SK-N-MC (cell line): ENCODE data around the gene SMYD3.

Source experiments
- DNase-seq: peaks from one replicate; pipeline ENCODE4 v3.0.0-alpha.2; 2011; ENCODE audit warnings: low read depth, low spot score
- H3K27ac ChIP-seq: fragments of 200-600 bp; sonication (generic); 2 replicates; pipeline ENCODE4 v1.5.1; 2016; ENCODE audit warnings: mixed run types
- H3K36me3 ChIP-seq: fragments of 200-600 bp; sonication (generic); 2 replicates; pipeline ENCODE4 v1.6.1; 2017; ENCODE audit warnings: antibody characterized with exemption, low read length, mixed read lengths; ENCODE audit not compliant: insufficient read depth
- H3K4me3 ChIP-seq: fragments of 200-600 bp; sonication (generic); 2 replicates; pipeline ENCODE4 v1.5.1; 2016
- H3K9ac ChIP-seq: fragments of 200-600 bp; sonication (generic); 2 replicates; pipeline ENCODE4 v1.8.0; 2017; ENCODE audit warnings: mixed run types, mixed read lengths; ENCODE audit not compliant: insufficient read length
- H3K9me3 ChIP-seq: fragments of 200-600 bp; sonication (generic); 2 replicates; pipeline ENCODE4 v1.6.1; 2017; ENCODE audit warnings: low read depth, mild to moderate bottlenecking, antibody characterized with exemption, low read length, moderate library complexity, mixed read lengths
- EZH2 ChIP-seq: fragments of 200-600 bp; sonication (generic); IDR thresholded peaks from one replicate; pipeline ENCODE4 v1.6.1; 2017; ENCODE audit warnings: antibody characterized with exemption
- FOXP2 ChIP-seq: optimal IDR thresholded peaks from 2 replicates; pipeline ENCODE3; 2011; ENCODE audit warnings: mild to moderate bottlenecking, moderate library complexity; ENCODE audit not compliant: insufficient read depth; ENCODE audit errors: extremely low read length, control extremely low read depth
- POLR2AphosphoS5 ChIP-seq: IDR thresholded peaks from 2 replicates; pipeline ENCODE4 v1.6.1; 2012; ENCODE audit warnings: mild to moderate bottlenecking, low read depth, low read length, borderline replicate concordance

SMYD3 gene

GRCh38 chr1:245871915-245872314 is 635.2 kb downstream of the SMYD3 start:
- no peak overlapping the region for H3K4me3 ChIP-seq
- no peak for DNase-seq
- no peak overlapping the region for H3K27ac ChIP-seq
- no peak overlapping the region for H3K9ac ChIP-seq
- no peak for TF ChIP-seq EZH2
- no peak for TF ChIP-seq FOXP2
- no peak for TF ChIP-seq POLR2AphosphoS5
- H3K36me3 ChIP-seq = no peaks in the 10 kb centered on the region
- H3K9me3 ChIP-seq = no peaks in the 10 kb centered on the region

GRCh38 chr1:245871191-245871590 is 635.9 kb downstream of the SMYD3 start:
- TF ChIP-seq POLR2AphosphoS5 (no peak), EZH2 (no peak), FOXP2 (no peak)
- Histone ChIP-seq H3K9ac (no peak overlapping the region), H3K27ac (no peak overlapping the region), H3K9me3 (no peaks in the 10 kb centered on the region), H3K4me3 (no peak overlapping the region), H3K36me3 (no peaks in the 10 kb centered on the region)
- no peak for DNase-seq

GRCh38 chr1:245870698-245871097 is 636.4 kb downstream of the SMYD3 start:
- no peak for TF ChIP-seq EZH2
- no peak for TF ChIP-seq POLR2AphosphoS5
- TF ChIP-seq FOXP2 = no peak
- H3K4me3 ChIP-seq = no peak overlapping the region
- H3K9ac ChIP-seq = no peak overlapping the region
- no peaks in the 10 kb centered on the region for H3K36me3 ChIP-seq
- no peak overlapping the region for H3K27ac ChIP-seq
- DNase-seq = no peak
- H3K9me3 ChIP-seq = no peaks in the 10 kb centered on the region

DNA sequence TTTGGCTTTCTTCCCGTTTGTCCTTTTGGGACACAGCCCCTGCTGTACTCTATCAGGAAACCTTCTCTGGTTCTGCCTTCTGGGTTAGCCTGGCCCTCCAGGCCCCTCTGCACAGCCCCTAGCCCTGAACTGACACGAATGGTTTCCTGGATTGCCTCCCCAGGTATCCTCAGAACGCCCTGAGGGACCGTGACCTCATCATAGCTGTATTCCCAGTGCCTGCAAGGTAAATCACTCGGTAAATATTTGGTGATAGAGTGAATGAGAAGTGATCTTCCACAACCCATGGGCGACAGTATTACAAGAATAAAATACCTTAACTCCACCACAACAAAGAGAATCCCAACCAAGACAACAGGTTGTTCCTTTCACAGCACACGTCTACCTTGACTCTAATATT is 637.2 kb downstream of the SMYD3 start:
- Histone ChIP-seq H3K36me3 (no peaks in the 10 kb centered on the region), H3K27ac (no peak overlapping the region), H3K9ac (no peak overlapping the region), H3K9me3 (no peaks in the 10 kb centered on the region), H3K4me3 (no peak overlapping the region)
- no peak for DNase-seq
- TF ChIP-seq FOXP2 (no peak), POLR2AphosphoS5 (no peak)

- Histone ChIP-seq H3K4me3 (no peak overlapping the region), H3K27ac (no peak overlapping the region), H3K36me3 (no peaks in the 10 kb centered on the region), H3K9ac (no peak overlapping the region), H3K9me3 (no peaks in the 10 kb centered on the region)
- DNase-seq = no peak
- TF ChIP-seq FOXP2 (no peak), POLR2AphosphoS5 (no peak), EZH2 (no peak)
Observed at GRCh38 chr1:245867738-245868137, 639.3 kb downstream of the SMYD3 start.

DNA sequence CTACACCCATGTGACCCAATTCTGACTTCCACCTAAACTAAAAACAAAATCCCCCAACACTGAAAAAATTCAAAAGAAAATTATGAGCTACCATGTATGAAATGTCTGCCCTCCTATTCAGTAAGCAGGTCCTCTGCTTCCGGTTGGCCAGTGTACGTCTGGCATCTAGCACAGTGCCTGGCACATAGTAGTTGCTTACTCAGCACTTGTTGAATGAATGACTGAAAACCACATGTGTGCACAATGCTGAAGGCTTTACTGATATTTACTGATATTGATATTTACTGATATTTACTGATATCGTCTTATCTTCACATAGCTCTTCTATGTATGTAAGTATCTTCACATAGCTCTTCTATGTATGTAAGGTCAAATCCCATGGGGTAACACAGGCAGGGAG is 642.2 kb downstream of the SMYD3 start:
- TF ChIP-seq FOXP2 (no peak), POLR2AphosphoS5 (no peak), EZH2 (no peak)
- H3K27ac ChIP-seq = no peak overlapping the region
- no peak for DNase-seq

GRCh38 chr1:245863566-245864184 is 643.4 kb downstream of the SMYD3 start:
- H3K27ac ChIP-seq = no peak overlapping the region
- no peaks in the 10 kb centered on the region for H3K36me3 ChIP-seq
- TF ChIP-seq POLR2AphosphoS5 (no peak), EZH2 (no peak), FOXP2 (no peak)
- no peaks in the 10 kb centered on the region for H3K9me3 ChIP-seq
- no peak for DNase-seq
- no peak overlapping the region for H3K4me3 ChIP-seq
- H3K9ac ChIP-seq = no peak overlapping the region

More for the DNA sequence above, 642.2 kb downstream of the SMYD3 start:
- Histone ChIP-seq H3K36me3 (no peaks in the 10 kb centered on the region), H3K9me3 (no peaks in the 10 kb centered on the region), H3K4me3 (no peak overlapping the region), H3K9ac (no peak overlapping the region)

DNA sequence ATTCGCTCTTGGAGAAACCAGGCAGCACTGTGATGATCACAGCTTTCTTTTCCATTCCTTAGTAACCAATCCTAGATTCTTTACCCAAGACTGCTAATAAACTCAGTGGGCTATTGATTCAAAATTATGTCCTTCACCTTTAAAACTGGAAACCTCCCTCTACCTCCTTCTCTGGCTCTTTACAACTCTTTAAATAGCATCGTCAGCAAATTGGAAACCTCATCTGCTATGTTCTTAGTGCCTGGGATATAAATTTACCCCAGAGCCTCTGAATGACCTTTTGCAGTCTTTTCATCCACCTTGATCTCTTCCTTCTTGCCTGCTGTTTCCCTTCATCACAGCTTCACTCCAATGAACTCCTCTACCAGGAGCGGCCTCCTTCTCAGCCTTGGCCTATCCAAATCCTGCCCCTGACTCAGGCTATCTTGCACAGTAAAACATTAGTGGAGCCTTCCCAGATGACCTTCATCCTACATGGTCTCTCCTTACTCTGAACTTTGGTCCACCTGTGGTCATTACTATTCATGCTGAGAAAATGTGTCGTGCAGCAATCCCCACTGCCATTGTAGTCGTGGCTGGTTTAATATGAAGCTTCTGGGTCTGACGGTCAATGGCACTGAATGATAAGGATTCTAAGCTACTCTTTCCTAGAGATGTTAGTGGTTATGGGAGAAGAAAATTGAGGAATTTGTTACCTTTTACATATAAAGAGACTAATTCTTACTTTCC is 644.1 kb downstream of the SMYD3 start:
- TF ChIP-seq POLR2AphosphoS5 = no peak
- TF ChIP-seq EZH2 = no peak
- TF ChIP-seq FOXP2 = no peak
- Histone ChIP-seq H3K27ac (no peak overlapping the region), H3K9ac (no peak overlapping the region), H3K9me3 (no peaks in the 10 kb centered on the region), H3K36me3 (no peaks in the 10 kb centered on the region), H3K4me3 (no peak overlapping the region)
- no peak for DNase-seq
